A549 (cell line): Measurements from ENCODE around the gene ARL4D. TPM values are rescaled to one million over a fixed set of nuclear protein-coding genes. Genes with fewer than 3 reads are reported as not detected.

Experiments
- ATAC-seq, 2 experiments: fragments of 200-7000 bp in 1 of 2; fragments of >200 bp in 1 of 2; cut with Nextera tagmentation in 1 of 2; cut with Tn5 transposase in 1 of 2; 3 replicates each; pipeline versions ENCODE4 v1.8.0 to v1.9.1; 2018 to 2020; ENCODE audit warnings: mild to moderate bottlenecking in 1 of 2, moderate library complexity in 1 of 2
- CTCF ChIA-PET: fragments of 300-600 bp; sonication (Branson Sonifier 250); formaldehyde crosslinking; extraction: SDS; loops from one replicate; lab custom pipeline; 2021; ENCODE audit warnings: antibody characterized with exemption, inconsistent platforms; lab: Yijun Ruan, JAX
- POLR2A ChIA-PET: fragments of 350-600 bp; formaldehyde crosslinking; extraction: SDS; loops from one replicate; lab custom pipeline; 2021; ENCODE audit warnings: antibody characterized with exemption, inconsistent platforms; lab: Yijun Ruan, JAX
- DNase-seq, 2 experiments: peaks; one replicate each; pipeline versions ENCODE4 v3.0.0 to v3.0.0-alpha.2; 2011 to 2016; ENCODE audit warnings: low read depth in 1 of 2, low spot score in 1 of 2
- FAIRE-seq: peaks from 2 replicates; lab custom pipeline; 2011; peaks lifted over from hg19 to GRCh38; lab: Jason Lieb, UNC
- H3K27ac ChIP-seq, 2 experiments: fragments of >200 bp; sonication (Bioruptor Twin); formaldehyde crosslinking; 3 replicates each; pipeline ENCODE4 v1.5.1; 2016 to 2017
- H3K4me1 ChIP-seq: fragments of >200 bp; sonication (Bioruptor Twin); formaldehyde crosslinking; 3 replicates; pipeline ENCODE4 v1.6.1; 2016
- H3K4me2 ChIP-seq: fragments of >200 bp; sonication (Bioruptor Twin); formaldehyde crosslinking; 3 replicates; pipeline ENCODE4 v1.6.1; 2016
- H3K4me3 ChIP-seq: fragments of >200 bp; sonication (Bioruptor Twin); formaldehyde crosslinking; 3 replicates; pipeline ENCODE4 v1.5.1; 2016
- H3K9me3 ChIP-seq: fragments of >200 bp; sonication (Bioruptor Twin); formaldehyde crosslinking; 3 replicates; pipeline ENCODE4 v1.6.1; 2016
- ATOH8 ChIP-seq: fragments of 250-450 bp; sonication (Bioruptor Pico); IDR thresholded peaks from 2 replicates; pipeline ENCODE4 v1.5.0; 2020; ENCODE audit warnings: low read depth, mild to moderate bottlenecking, moderate library complexity
- BHLHE40 ChIP-seq: IDR thresholded peaks from 2 replicates; pipeline ENCODE4 v1.6.1; 2012; ENCODE audit warnings: low read depth, low read length, inconsistent platforms
- CTCF ChIP-seq: fragments of >200 bp; sonication (Bioruptor Twin); formaldehyde crosslinking; IDR thresholded peaks from 3 replicates; pipeline ENCODE4 v1.5.1; 2016
- E2F6 ChIP-seq: IDR thresholded peaks from 2 replicates; pipeline ENCODE4 v1.6.1; 2012; ENCODE audit warnings: low read depth, borderline replicate concordance
- ELK1 ChIP-seq: fragments of 150-350 bp; IDR thresholded peaks from 2 replicates; pipeline ENCODE4 v1.6.1; 2014; ENCODE audit warnings: low read depth, mild to moderate bottlenecking, low read length
- FOSL2 ChIP-seq, 2 experiments: fragments of 450-650 bp in 1 of 2; fragments of >200 bp in 1 of 2; sonication (Bioruptor Twin) in 1 of 2; formaldehyde crosslinking; IDR thresholded peaks; 2 replicates each; pipeline versions ENCODE4 v1.5.0 to v1.6.1; 2016 to 2020; ENCODE audit warnings: mild to moderate bottlenecking in 1 of 2, moderate library complexity in 1 of 2
- GATA3 ChIP-seq: IDR thresholded peaks from 2 replicates; pipeline ENCODE4 v1.6.1; 2012; ENCODE audit warnings: borderline replicate concordance
- HOXA7 ChIP-seq: fragments of 250-450 bp; sonication (Bioruptor Pico); IDR thresholded peaks from 2 replicates; pipeline ENCODE4 v1.5.0; 2020; ENCODE audit warnings: mild to moderate bottlenecking, moderate library complexity
- HOXB13 ChIP-seq: fragments of 250-450 bp; sonication (Bioruptor Pico); IDR thresholded peaks from 2 replicates; pipeline ENCODE4 v1.5.0; 2020; ENCODE audit warnings: low read depth, mild to moderate bottlenecking, moderate library complexity
- HOXB5 ChIP-seq: fragments of 250-450 bp; sonication (Bioruptor Pico); IDR thresholded peaks from 2 replicates; pipeline ENCODE4 v1.5.0; 2020; ENCODE audit warnings: mild to moderate bottlenecking, moderate library complexity
- JUN ChIP-seq, 2 experiments: fragments of >200 bp; sonication (Bioruptor Twin); formaldehyde crosslinking; IDR thresholded peaks; 2 replicates in 1 of 2; 3 replicates in 1 of 2; pipeline ENCODE4 v1.6.1; 2016 to 2017
- JUNB ChIP-seq: fragments of >200 bp; sonication (Bioruptor Twin); formaldehyde crosslinking; IDR thresholded peaks from 2 replicates; pipeline ENCODE4 v1.6.1; 2016
- KDM5A ChIP-seq: fragments of 200-600 bp; sonication (generic); IDR thresholded peaks from 2 replicates; pipeline ENCODE4 v1.6.1; 2016; ENCODE audit warnings: antibody characterized with exemption, mild to moderate bottlenecking
- MAFK ChIP-seq: fragments of 450-650 bp; IDR thresholded peaks from 2 replicates; pipeline ENCODE4 v1.6.1; 2014; ENCODE audit not compliant: partially characterized antibody
- MAX ChIP-seq: IDR thresholded peaks from 2 replicates; pipeline ENCODE4 v1.6.1; 2012
- NFE2L2 ChIP-seq: fragments of 150-350 bp; conservative IDR thresholded peaks from 2 replicates; pipeline ENCODE4 v1.6.1; 2014; ENCODE audit warnings: low read length
- NR3C1 ChIP-seq: fragments of >200 bp; sonication (Bioruptor Twin); formaldehyde crosslinking; IDR thresholded peaks from 3 replicates; pipeline ENCODE4 v1.6.1; 2017
- PBX3 ChIP-seq: IDR thresholded peaks from 2 replicates; pipeline ENCODE4 v1.6.1; 2012
- POLR2A ChIP-seq: IDR thresholded peaks from 2 replicates; pipeline ENCODE4 v1.6.1; 2012; ENCODE audit warnings: mild to moderate bottlenecking, low read length
- POLR2AphosphoS2 ChIP-seq: conservative IDR thresholded peaks from 2 replicates; pipeline ENCODE4 v1.6.1; 2012; ENCODE audit warnings: low read length, improper control_type of control experiment, inconsistent platforms
- RARB ChIP-seq: fragments of 250-450 bp; sonication (Bioruptor Pico); IDR thresholded peaks from 2 replicates; pipeline ENCODE4 v1.8.0; 2021; ENCODE audit warnings: mild to moderate bottlenecking, moderate library complexity
- RNF2 ChIP-seq: fragments of 200-600 bp; sonication (generic); IDR thresholded peaks from 2 replicates; pipeline ENCODE4 v1.6.1; 2016; ENCODE audit warnings: low read depth, mild to moderate bottlenecking, antibody characterized with exemption, moderate library complexity, borderline replicate concordance
- SMC3 ChIP-seq: fragments of >200 bp; sonication (Bioruptor Twin); formaldehyde crosslinking; IDR thresholded peaks from 3 replicates; pipeline ENCODE4 v1.6.1; 2018; ENCODE audit warnings: inconsistent platforms
- SREBF2 ChIP-seq: fragments of 450-650 bp; IDR thresholded peaks from 2 replicates; pipeline ENCODE4 v1.6.1; 2014; ENCODE audit warnings: mild to moderate bottlenecking, moderate library complexity
- ZFP36 ChIP-seq: fragments of 450-650 bp; IDR thresholded peaks from 2 replicates; pipeline ENCODE4 v1.6.1; 2014; ENCODE audit warnings: borderline replicate concordance; ENCODE audit not compliant: partially characterized antibody
- ZSCAN20 ChIP-seq: fragments of 250-450 bp; sonication (Bioruptor Pico); IDR thresholded peaks from 2 replicates; pipeline ENCODE4 v1.8.0; 2022; ENCODE audit warnings: mild to moderate bottlenecking, moderate library complexity
- WGBS: methylation state at CpG from one replicate; pipeline ENCODE4 v1.1.6; 2017; ENCODE audit errors: missing lambda C conversion rate; 5-methylcytosine and 5-hydroxymethylcytosine counted together
- polyA plus RNA-seq, 4 experiments: library from polyadenylated mRNA; depleted of rRNA in 3 of 4; stranded (reverse); fragments of >200 nt; fragmentation: RNase III in 1 of 4; extraction: RNeasy Plus Mini Kit Qiagen cat#74134 plus additional on column Dnase treatment in 1 of 4; gene quantifications; 2 replicates in 3 of 4; 3 replicates in 1 of 4; pipeline ENCODE4 v1.2.3, GENCODE V29; 2011 to 2017

The ARL4D gene
- polyA plus RNA-seq, 2 of the 4 experiments (the other 2 are of a cell fraction), result 11.7 to 21.0 TPM

GRCh38 chr17:43410557-43411368 lies 12.0 kb downstream of the ARL4D start:
- Histone ChIP-seq H3K4me2 (peak overlapping the region; percentile 39), H3K4me1 (peaks cover 54% of the 10 kb centered on the region), H3K27ac (peak overlapping the region; percentile 68 to 86), H3K9me3 (no peaks in the 10 kb centered on the region), H3K4me3 (no peak overlapping the region)
- DNase-seq, result no peak
- ATAC-seq, result peak in 1 of 2 experiments; percentile 33; a peak in 3 of 6 replicates
- ChIA-PET CTCF (interaction anchor here (0.6 to 50.6 kb wide), 5 partner anchors 9 to 65 kb away, joined by 3 to 2036 read pairs (median 3); partner anchors contain the start of genes ARL4D and DHX8), POLR2A (interaction anchor here (1.8 to 2.5 kb wide), 2 partner anchors 8 to 12 kb away, joined by 5 to 10 read pairs; partner anchors contain the start of gene ARL4D)
- TF ChIP-seq BHLHE40 (no peak), MAX (no peak), HOXB13 (CRISPR knock-in tag) (no peak), JUNB (no peak), JUN (IDR thresholded peaks at IDR 0.05) (no peak), SMC3 (no peak), ZFP36 (no peak), POLR2A (no peak), CTCF (no peak), KDM5A (no peak), RARB (CRISPR knock-in tag) (no peak), SREBF2 (no peak)
- 54% methylated on average over 6 of the region's 6 CpGs for WGBS
- FAIRE-seq, result no peak

- FAIRE-seq (no peak), DNase-seq (no peak), ATAC-seq (no peak)
- Histone ChIP-seq H3K4me2 (peak overlapping the region; percentile 39; the same call in 2 of the 3 replicates), H3K4me3 (no peak overlapping the region), H3K27ac (peak overlapping the region; percentile 6 to 86; a peak in 3 of 6 replicates), H3K4me1 (peaks cover 52% of the 10 kb centered on the region), H3K9me3 (no peaks in the 10 kb centered on the region)
- POLR2A ChIA-PET, result interaction anchor here (2.0 to 2.5 kb wide), 2 partner anchors 12 to 13 kb away, joined by 7 to 10 read pairs; partner anchors contain the start of gene ARL4D
- CTCF ChIA-PET, result interaction anchor here (1.2 to 50.6 kb wide), 4 partner anchors 8 to 65 kb away, joined by 3 to 2036 read pairs (median 194); partner anchors contain the start of genes ARL4D and DHX8
- no peak for TF ChIP-seq ELK1
- no peak for TF ChIP-seq JUNB
- no peak for TF ChIP-seq FOSL2 (IDR thresholded peaks at IDR 0.05)
- no peak for TF ChIP-seq FOSL2 (CRISPR knock-in tag; IDR thresholded peaks at IDR 0.05)
- TF ChIP-seq JUN (IDR thresholded peaks at IDR 0.05), result no peak
- TF ChIP-seq POLR2AphosphoS2, result no peak
- no peak for TF ChIP-seq HOXB5 (CRISPR knock-in tag)
- TF ChIP-seq MAFK, result no peak
- no peak for TF ChIP-seq GATA3
These were observed 12.5 kb downstream of the ARL4D start for GRCh38 chr17:43411369-43411677.

- CTCF ChIA-PET, result interaction anchor here (24.9 to 50.6 kb wide), 2 partner anchors 15 to 64 kb away, joined by 386 to 2036 read pairs; partner anchors contain the start of genes ARL4D and DHX8
- ATAC-seq (no peak), FAIRE-seq (no peak), DNase-seq (no peak)
- H3K4me3 ChIP-seq, result no peak overlapping the region
- H3K27ac ChIP-seq, result peak overlapping the region; percentile 6 to 86; a peak in 3 of 6 replicates
- POLR2A ChIA-PET, result interaction anchor here (2.0 kb wide), 1 partner anchor 13 kb away, joined by 7 read pairs; the partner anchor contains the start of gene ARL4D
- no peak overlapping the region for H3K4me2 ChIP-seq
- 74% methylated on average over 6 of the region's 6 CpGs for WGBS
- H3K4me1 ChIP-seq, result peaks cover 53% of the 10 kb centered on the region
- H3K9me3 ChIP-seq, result no peaks in the 10 kb centered on the region
- TF ChIP-seq NFE2L2 (no peak), PBX3 (no peak), RNF2 (no peak), HOXA7 (CRISPR knock-in tag) (no peak), ATOH8 (CRISPR knock-in tag) (no peak), MAFK (no peak), ZSCAN20 (no peak), E2F6 (no peak), ELK1 (no peak), KDM5A (no peak), BHLHE40 (no peak), NR3C1 (no peak)
These were observed 13.0 kb downstream of the ARL4D start for GRCh38 chr17:43411749-43412148.
